22Rv1 (cell line): ENCODE data around the gene TTYH1.

Experiments
- CTCF ChIP-seq: fragments of 450-650 bp; IDR thresholded peaks from 2 replicates; pipeline ENCODE4 v1.5.1; 2017; ENCODE audit warnings: mild to moderate bottlenecking
- ZFX ChIP-seq: fragments of 450-650 bp; IDR thresholded peaks from 2 replicates; pipeline ENCODE4 v1.6.1; 2017; ENCODE audit warnings: antibody characterized with exemption, borderline replicate concordance

GRCh38 chr19:54444737-54445136 is 29.5 kb downstream of the TTYH1 start:
- no peak for TF ChIP-seq CTCF
- TF ChIP-seq ZFX = no peak
